H1 (cell line): ENCODE data around the gene OLFM1. TPM values are rescaled to one million over a fixed set of nuclear protein-coding genes. Genes with fewer than 3 reads are reported as not detected.
"Not testable (repeated sequence)": the region's sequence is repeated elsewhere in the genome, so short reads cannot be mapped to it uniquely, and the experiment has no call there.

Experiments
- CTCF ChIA-PET: fragments of 300-600 bp; sonication (Branson Sonifier 250); formaldehyde crosslinking; loops from one replicate; lab custom pipeline; 2021; ENCODE audit not compliant: partially characterized antibody; lab: Charles Lee
- POLR2A ChIA-PET: fragments of 300-600 bp; sonication (Branson Sonifier 250); formaldehyde crosslinking; loops from one replicate; lab custom pipeline; 2021; ENCODE audit warnings: inconsistent platforms; ENCODE audit not compliant: partially characterized antibody; lab: Charles Lee
- DNase-seq, 2 experiments: peaks; one replicate each; pipeline versions ENCODE4 v3.0.0 to v3.0.0-alpha.2; 2010 to 2022; ENCODE audit warnings: low spot score in 2 of 2, low read depth in 1 of 2, mixed read lengths in 1 of 2
- FAIRE-seq: peaks from 2 replicates; lab custom pipeline; 2011; peaks lifted over from hg19 to GRCh38; lab: Jason Lieb, UNC
- H2AFZ ChIP-seq: 2 replicates; pipeline ENCODE4 v1.8.1; 2012; ENCODE audit warnings: low read length, inconsistent platforms
- H2AK5ac ChIP-seq: 2 replicates; pipeline ENCODE4 v1.6.1; 2013; ENCODE audit warnings: low read depth, low read length
- H2BK120ac ChIP-seq: replicated peaks from 2 replicates; pipeline ENCODE3; 2013; ENCODE audit warnings: low read depth, low read length, inconsistent platforms
- H2BK12ac ChIP-seq: 2 replicates; pipeline ENCODE4 v1.6.1; 2013; ENCODE audit warnings: low read depth, low read length
- H2BK15ac ChIP-seq: 2 replicates; pipeline ENCODE4 v1.6.1; 2013; ENCODE audit warnings: low read length
- H2BK20ac ChIP-seq: 2 replicates; pipeline ENCODE4 v1.6.1; 2013; ENCODE audit warnings: low read length
- H2BK5ac ChIP-seq: 2 replicates; pipeline ENCODE4 v1.6.1; 2013; ENCODE audit warnings: low read depth, low read length
- H3K14ac ChIP-seq: 2 replicates; pipeline ENCODE4 v1.6.1; 2013; ENCODE audit warnings: inconsistent platforms; ENCODE audit not compliant: insufficient read length
- H3K18ac ChIP-seq: 2 replicates; pipeline ENCODE4 v1.6.1; 2013; ENCODE audit warnings: low read length; ENCODE audit errors: extremely low read depth
- H3K23ac ChIP-seq: 2 replicates; pipeline ENCODE4 v1.6.1; 2013; ENCODE audit warnings: inconsistent platforms; ENCODE audit not compliant: insufficient read length
- H3K23me2 ChIP-seq: 2 replicates; pipeline ENCODE4 v1.6.1; 2013; ENCODE audit warnings: low read depth, low read length
- H3K27ac ChIP-seq: 2 replicates; pipeline ENCODE4 v1.6.1; 2011; ENCODE audit warnings: low read depth, low read length, inconsistent platforms
- H3K27me3 ChIP-seq, 4 experiments: replicated peaks in 1 of 4; 1 replicate in 1 of 4; 2 replicates in 3 of 4; pipeline versions ENCODE4 v1.6.1 to v1.8.1; 2011 to 2013; ENCODE audit warnings: low read length in 3 of 4, mild to moderate bottlenecking in 3 of 4, inconsistent platforms in 2 of 4, mixed read lengths in 2 of 4, moderate library complexity in 1 of 4; ENCODE audit not compliant: control insufficient read depth in 3 of 4, insufficient read depth in 3 of 4; ENCODE audit errors: extremely low read depth in 1 of 4
- H3K36me3 ChIP-seq, 4 experiments: 2 replicates each; pipeline versions ENCODE4 v1.6.1 to v1.8.1; 2011 to 2013; ENCODE audit warnings: mild to moderate bottlenecking in 4 of 4, low read length in 3 of 4, moderate library complexity in 2 of 4, control low read depth in 1 of 4, inconsistent platforms in 1 of 4; ENCODE audit not compliant: insufficient read depth in 4 of 4, control insufficient read depth in 2 of 4
- H3K4ac ChIP-seq: replicated peaks from 2 replicates; pipeline ENCODE3; 2013; ENCODE audit warnings: low read length, low read depth, mixed read lengths, inconsistent platforms; ENCODE audit not compliant: insufficient read length
- H3K4me1 ChIP-seq, 4 experiments: replicated peaks in 1 of 4; 1 replicate in 1 of 4; 2 replicates in 3 of 4; pipeline versions ENCODE4 v1.6.1 to v1.8.1; 2011 to 2013; ENCODE audit warnings: low read length in 3 of 4, inconsistent platforms in 2 of 4, mixed read lengths in 1 of 4; ENCODE audit not compliant: insufficient read depth in 4 of 4, control insufficient read depth in 3 of 4
- H3K4me2 ChIP-seq, 2 experiments: 2 replicates each; pipeline versions ENCODE4 v1.6.1 to v1.8.1; 2011 to 2013; ENCODE audit warnings: low read depth in 2 of 2, low read length in 2 of 2, control low read depth in 1 of 2, inconsistent platforms in 1 of 2, mild to moderate bottlenecking in 1 of 2; ENCODE audit not compliant: insufficient read depth in 1 of 2
- H3K4me3 ChIP-seq, 4 experiments: fragments of 200-600, 300-600 bp in 1 of 4; sonication (generic), shearing (Covaris generic), sonication (Bioruptor Twin) in 1 of 4; 2 replicates each; pipeline versions ENCODE4 v1.5.1 to v1.8.1; 2011 to 2016; ENCODE audit warnings: low read length in 4 of 4, low read depth in 3 of 4, control low read depth in 2 of 4, inconsistent platforms in 2 of 4, mild to moderate bottlenecking in 2 of 4, mixed read lengths in 1 of 4, moderate library complexity in 1 of 4; ENCODE audit not compliant: insufficient read depth in 2 of 4; ENCODE audit errors: extremely low read depth in 1 of 4
- H3K56ac ChIP-seq: replicated peaks from 2 replicates; pipeline ENCODE3; 2013; ENCODE audit warnings: low read depth, mild to moderate bottlenecking, mixed read lengths, low read length, inconsistent platforms; ENCODE audit not compliant: insufficient read length
- H3K79me1 ChIP-seq: 2 replicates; pipeline ENCODE4 v1.6.1; 2013; ENCODE audit warnings: low read depth, low read length, control low read depth
- H3K79me2 ChIP-seq, 2 experiments: 2 replicates each; pipeline versions ENCODE4 v1.6.1 to v1.8.1; 2012 to 2013; ENCODE audit warnings: low read length in 2 of 2, mild to moderate bottlenecking in 2 of 2, inconsistent platforms in 1 of 2; ENCODE audit not compliant: insufficient read depth in 2 of 2, control insufficient read depth in 1 of 2
- H3K9ac ChIP-seq, 4 experiments: replicated peaks in 1 of 4; 1 replicate in 1 of 4; 2 replicates in 3 of 4; pipeline versions ENCODE4 v1.6.1 to v1.8.1; 2011 to 2013; ENCODE audit warnings: low read depth in 3 of 4, low read length in 3 of 4, control low read depth in 2 of 4, mild to moderate bottlenecking in 2 of 4, moderate library complexity in 2 of 4, inconsistent platforms in 1 of 4; ENCODE audit errors: extremely low read depth in 1 of 4
- H3K9me3 ChIP-seq, 2 experiments: 2 replicates each; pipeline versions ENCODE4 v1.6.1 to v1.8.1; 2012 to 2013; ENCODE audit warnings: mild to moderate bottlenecking in 2 of 2, moderate library complexity in 2 of 2, control low read depth in 1 of 2, inconsistent platforms in 1 of 2, low read depth in 1 of 2, low read length in 1 of 2, mixed read lengths in 1 of 2; ENCODE audit not compliant: insufficient read depth in 2 of 2
- H4K20me1 ChIP-seq, 2 experiments: replicated peaks in 1 of 2; 2 replicates each; pipeline versions ENCODE3 to v1.8.1; 2011 to 2013; ENCODE audit warnings: inconsistent platforms in 2 of 2, low read length in 2 of 2, mild to moderate bottlenecking in 1 of 2; ENCODE audit not compliant: insufficient read depth in 2 of 2, control insufficient read depth in 1 of 2
- H4K5ac ChIP-seq: 2 replicates; pipeline ENCODE4 v1.6.1; 2013; ENCODE audit warnings: low read length, low read depth, mixed read lengths, inconsistent platforms; ENCODE audit not compliant: insufficient read length
- H4K8ac ChIP-seq: 2 replicates; pipeline ENCODE4 v1.8.0; 2013; ENCODE audit warnings: mild to moderate bottlenecking, moderate library complexity, low read length, inconsistent platforms; ENCODE audit not compliant: insufficient read depth; ENCODE audit errors: extremely low read depth
- H4K91ac ChIP-seq: replicated peaks from 2 replicates; pipeline ENCODE3; 2013; ENCODE audit warnings: low read length, mixed read lengths, inconsistent platforms; ENCODE audit not compliant: insufficient read length
- WGBS, 2 experiments: shearing (Covaris generic) in 1 of 2; methylation state at CpG; one replicate each; pipeline versions ENCODE4 v1.1.6 to v1.1.7; 2013 to 2015; ENCODE audit warnings: low lambda C conversion rate in 2 of 2, mixed read lengths in 2 of 2, inconsistent platforms in 1 of 2, low coverage in 1 of 2, missing lambda C conversion rate in 1 of 2; ENCODE audit not compliant: insufficient replicate concordance in 2 of 2, insufficient coverage in 1 of 2, insufficient read length in 1 of 2; ENCODE audit errors: extremely low coverage in 1 of 2, missing lambda C conversion rate in 1 of 2; 5-methylcytosine and 5-hydroxymethylcytosine counted together
- polyA plus RNA-seq, 7 experiments: library from polyadenylated mRNA; depleted of rRNA in 3 of 7; stranded (reverse) in 5 of 7; unstranded in 2 of 7; fragments of >200 nt in 5 of 7; fragments of 200-250 nt in 2 of 7; gene quantifications; 1 replicate in 5 of 7; 2 replicates in 1 of 7; 4 replicates in 1 of 7; pipeline versions ENCODE4 v1.2.1 to v1.2.3, GENCODE V29; 2011 to 2013; ENCODE audit warnings: missing spikeins in 2 of 7, mixed read lengths in 2 of 7
- total RNA-seq: library from RNA; stranded (reverse); fragmentation: NEBNext Ultra II Directional; extraction: Animal tissue kit (Norgen Biotek cat#: 25700); gene quantifications from 2 replicates; pipeline ENCODE4 v1.2.1, GENCODE V29; 2021

Gene OLFM1
- total and polyA plus RNA-seq, 2 of the 8 experiments (the other 6 are each of a cell fraction or from before 2014, with no cell fraction given): 53.0 to 53.4 TPM

GRCh38 chr9:135111600-135111999, 24.1 kb downstream of the OLFM1 start:
- DNase-seq, H2BK12ac ChIP-seq, H4K5ac ChIP-seq, H3K18ac ChIP-seq, H3K4ac ChIP-seq, H3K4me2 ChIP-seq, H3K27me3 ChIP-seq, H4K8ac ChIP-seq, H3K23me2 ChIP-seq, H2AFZ ChIP-seq, H4K20me1 ChIP-seq, H2AK5ac ChIP-seq, H3K23ac ChIP-seq, H3K27ac ChIP-seq, H2BK5ac ChIP-seq, H2BK120ac ChIP-seq, H2BK15ac ChIP-seq, POLR2A ChIA-PET, H3K4me3 ChIP-seq, H3K4me1 ChIP-seq, H4K91ac ChIP-seq, FAIRE-seq, H3K14ac ChIP-seq, H3K79me1 ChIP-seq, H2BK20ac ChIP-seq, H3K9me3 ChIP-seq, H3K56ac ChIP-seq, H3K36me3 ChIP-seq, H3K79me2 ChIP-seq, H3K9ac ChIP-seq: not testable (repeated sequence)
- CTCF ChIA-PET: interaction anchor here (0.6 kb wide), 2 partner anchors 262 to 1117 kb away, joined by 3 to 4 read pairs; no protein-coding TSS in a partner anchor
- WGBS, 2 experiments: 93% methylated on average over 12 of the region's 12 CpGs; no CpG with 5 or more reads in 1 of the 2 experiments
